A549 (cell line): ENCODE results near the gene SLC26A9. TPM values are rescaled to one million over a fixed set of nuclear protein-coding genes. Genes with fewer than 3 reads are reported as not detected.

Experiments used
- ATAC-seq, 2 experiments: fragments of 200-7000 bp in 1 of 2; fragments of >200 bp in 1 of 2; cut with Nextera tagmentation in 1 of 2; cut with Tn5 transposase in 1 of 2; 3 replicates each; pipeline versions ENCODE4 v1.8.0 to v1.9.1; 2018 to 2020; ENCODE audit warnings: mild to moderate bottlenecking in 1 of 2, moderate library complexity in 1 of 2
- CTCF ChIA-PET: fragments of 300-600 bp; sonication (Branson Sonifier 250); formaldehyde crosslinking; extraction: SDS; loops from one replicate; lab custom pipeline; 2021; ENCODE audit warnings: antibody characterized with exemption, inconsistent platforms; lab: Yijun Ruan, JAX
- POLR2A ChIA-PET: fragments of 350-600 bp; formaldehyde crosslinking; extraction: SDS; loops from one replicate; lab custom pipeline; 2021; ENCODE audit warnings: antibody characterized with exemption, inconsistent platforms; lab: Yijun Ruan, JAX
- DNase-seq, 2 experiments: peaks; one replicate each; pipeline versions ENCODE4 v3.0.0 to v3.0.0-alpha.2; 2011 to 2016; ENCODE audit warnings: low read depth in 1 of 2, low spot score in 1 of 2
- FAIRE-seq: peaks from 2 replicates; lab custom pipeline; 2011; peaks lifted over from hg19 to GRCh38; lab: Jason Lieb, UNC
- H3K27ac ChIP-seq, 2 experiments: fragments of >200 bp; sonication (Bioruptor Twin); formaldehyde crosslinking; 3 replicates each; pipeline ENCODE4 v1.5.1; 2016 to 2017
- H3K4me1 ChIP-seq: fragments of >200 bp; sonication (Bioruptor Twin); formaldehyde crosslinking; 3 replicates; pipeline ENCODE4 v1.6.1; 2016
- H3K4me2 ChIP-seq: fragments of >200 bp; sonication (Bioruptor Twin); formaldehyde crosslinking; 3 replicates; pipeline ENCODE4 v1.6.1; 2016
- H3K4me3 ChIP-seq: fragments of >200 bp; sonication (Bioruptor Twin); formaldehyde crosslinking; 3 replicates; pipeline ENCODE4 v1.5.1; 2016
- H3K9me3 ChIP-seq: fragments of >200 bp; sonication (Bioruptor Twin); formaldehyde crosslinking; 3 replicates; pipeline ENCODE4 v1.6.1; 2016
- BCL3 ChIP-seq: fragments of >200 bp; sonication (Bioruptor Twin); formaldehyde crosslinking; IDR thresholded peaks from 3 replicates; pipeline ENCODE4 v1.6.1; 2016
- CBX8 ChIP-seq: fragments of 200-600 bp; sonication (generic); IDR thresholded peaks from 2 replicates; pipeline ENCODE4 v1.6.1; 2016
- EHMT2 ChIP-seq: fragments of 200-600 bp; sonication (generic); IDR thresholded peaks from 2 replicates; pipeline ENCODE4 v1.6.1; 2016; ENCODE audit warnings: antibody characterized with exemption, low read depth, mild to moderate bottlenecking, moderate library complexity
- ELK1 ChIP-seq: fragments of 150-350 bp; IDR thresholded peaks from 2 replicates; pipeline ENCODE4 v1.6.1; 2014; ENCODE audit warnings: low read depth, mild to moderate bottlenecking, low read length
- ESRRA ChIP-seq: fragments of 150-350 bp; IDR thresholded peaks from 2 replicates; pipeline ENCODE4 v1.6.1; 2014; ENCODE audit warnings: mild to moderate bottlenecking, low read length, borderline replicate concordance
- FOSB ChIP-seq: fragments of 250-450 bp; sonication (Bioruptor Pico); IDR thresholded peaks from 2 replicates; pipeline ENCODE4 v1.5.0; 2020; ENCODE audit warnings: mild to moderate bottlenecking, moderate library complexity
- FOSL2 ChIP-seq, 2 experiments: fragments of 450-650 bp in 1 of 2; fragments of >200 bp in 1 of 2; sonication (Bioruptor Twin) in 1 of 2; formaldehyde crosslinking; IDR thresholded peaks; 2 replicates each; pipeline versions ENCODE4 v1.5.0 to v1.6.1; 2016 to 2020; ENCODE audit warnings: mild to moderate bottlenecking in 1 of 2, moderate library complexity in 1 of 2
- HMGXB4 ChIP-seq: fragments of 250-450 bp; sonication (Bioruptor Pico); IDR thresholded peaks from 2 replicates; pipeline ENCODE4 v1.5.0; 2021; ENCODE audit warnings: mild to moderate bottlenecking, moderate library complexity, borderline replicate concordance
- HOXA7 ChIP-seq: fragments of 250-450 bp; sonication (Bioruptor Pico); IDR thresholded peaks from 2 replicates; pipeline ENCODE4 v1.5.0; 2020; ENCODE audit warnings: mild to moderate bottlenecking, moderate library complexity
- JUN ChIP-seq, 2 experiments: fragments of >200 bp; sonication (Bioruptor Twin); formaldehyde crosslinking; IDR thresholded peaks; 2 replicates in 1 of 2; 3 replicates in 1 of 2; pipeline ENCODE4 v1.6.1; 2016 to 2017
- JUNB ChIP-seq: fragments of >200 bp; sonication (Bioruptor Twin); formaldehyde crosslinking; IDR thresholded peaks from 2 replicates; pipeline ENCODE4 v1.6.1; 2016
- KDM1A ChIP-seq: fragments of 200-600 bp; sonication (generic); IDR thresholded peaks from 2 replicates; pipeline ENCODE4 v1.6.1; 2016; ENCODE audit warnings: low read depth, mild to moderate bottlenecking
- NFE2L2 ChIP-seq: fragments of 150-350 bp; conservative IDR thresholded peaks from 2 replicates; pipeline ENCODE4 v1.6.1; 2014; ENCODE audit warnings: low read length
- POLR2A ChIP-seq: IDR thresholded peaks from 2 replicates; pipeline ENCODE4 v1.6.1; 2012; ENCODE audit warnings: mild to moderate bottlenecking, low read length
- POLR2AphosphoS2 ChIP-seq: conservative IDR thresholded peaks from 2 replicates; pipeline ENCODE4 v1.6.1; 2012; ENCODE audit warnings: low read length, improper control_type of control experiment, inconsistent platforms
- RARB ChIP-seq: fragments of 250-450 bp; sonication (Bioruptor Pico); IDR thresholded peaks from 2 replicates; pipeline ENCODE4 v1.8.0; 2021; ENCODE audit warnings: mild to moderate bottlenecking, moderate library complexity
- REST ChIP-seq: fragments of 200-600 bp; sonication (generic); IDR thresholded peaks from 2 replicates; pipeline ENCODE4 v1.6.1; 2016; ENCODE audit warnings: antibody characterized with exemption, mild to moderate bottlenecking, moderate library complexity
- USF2 ChIP-seq: fragments of 450-650 bp; IDR thresholded peaks from 2 replicates; pipeline ENCODE4 v1.6.1; 2014; ENCODE audit warnings: antibody characterized with exemption
- ZC3H11A ChIP-seq: fragments of 450-650 bp; IDR thresholded peaks from 2 replicates; pipeline ENCODE4 v1.6.1; 2014; ENCODE audit warnings: antibody characterized with exemption, mild to moderate bottlenecking
- ZNF302 ChIP-seq: fragments of 250-450 bp; sonication (Bioruptor Pico); IDR thresholded peaks from 2 replicates; pipeline ENCODE4 v1.9.0; 2021; ENCODE audit warnings: inconsistent platforms, mild to moderate bottlenecking, moderate library complexity
- ZSCAN20 ChIP-seq: fragments of 250-450 bp; sonication (Bioruptor Pico); IDR thresholded peaks from 2 replicates; pipeline ENCODE4 v1.8.0; 2022; ENCODE audit warnings: mild to moderate bottlenecking, moderate library complexity
- WGBS: methylation state at CpG from one replicate; pipeline ENCODE4 v1.1.6; 2017; ENCODE audit errors: missing lambda C conversion rate; 5-methylcytosine and 5-hydroxymethylcytosine counted together
- polyA minus RNA-seq: library from RNA; depleted of rRNA, polyadenylated mRNA; stranded (reverse); fragments of >200 nt; gene quantifications from 2 replicates; pipeline ENCODE4 v1.2.3, GENCODE V29; 2011; rRNA and poly(A)+ RNA removed
- polyA plus RNA-seq, 4 experiments: library from polyadenylated mRNA; depleted of rRNA in 3 of 4; stranded (reverse); fragments of >200 nt; fragmentation: RNase III in 1 of 4; extraction: RNeasy Plus Mini Kit Qiagen cat#74134 plus additional on column Dnase treatment in 1 of 4; gene quantifications; 2 replicates in 3 of 4; 3 replicates in 1 of 4; pipeline ENCODE4 v1.2.3, GENCODE V29; 2011 to 2017

The SLC26A9 gene
- polyA plus RNA-seq (2011; rRNA removed) = 0.98 and 1.1 TPM in 2 replicates
- 0.19 and 0.30 TPM in 2 replicates for polyA plus RNA-seq (2012; cell fraction: cytosol; rRNA removed)
- 0.50 and 0.76 TPM in 2 replicates for polyA plus RNA-seq (2012; cell fraction: nucleus; rRNA removed)
- polyA plus RNA-seq (2017; fragmentation: RNase III; extraction: RNeasy Plus Mini Kit Qiagen cat#74134 plus additional on column Dnase treatment) = 0.14 to 0.18 TPM (median 0.16 TPM) in 3 replicates
- polyA minus RNA-seq = 1.1 and 1.3 TPM in 2 replicates

- no peak for DNase-seq
- CTCF ChIA-PET = interaction anchor here (1.0 to 14.5 kb wide), 6 partner anchors 9 to 152 kb away, joined by 3 to 139 read pairs (median 7); no protein-coding TSS in a partner anchor
- POLR2A ChIA-PET = no interaction called here
Measured at GRCh38 chr1:205943245-205943644, at the start of gene SLC26A9. TSS of gene SLC26A9 (minus strand) at chr1:205943456. CDS start at chr1:205935820, 7,636 bp downstream.

GRCh38 chr1:205992218-205992882 lies 49.1 kb upstream of the SLC26A9 start:
- Histone ChIP-seq H3K4me2 (no peak overlapping the region), H3K27ac (no peak overlapping the region), H3K9me3 (no peaks in the 10 kb centered on the region), H3K4me1 (no peaks in the 10 kb centered on the region), H3K4me3 (no peak overlapping the region)
- DNase-seq = no peak
- WGBS = 71% methylated on average over 14 of the region's 14 CpGs
- ChIA-PET CTCF (interaction anchor here (0.7 to 7.0 kb wide), 8 partner anchors 8 to 468 kb away, joined by 3 to 60 read pairs (median 6); no protein-coding TSS in a partner anchor), POLR2A (no interaction called here)
- no peak for FAIRE-seq
- TF ChIP-seq JUNB = no peak
- no peak for TF ChIP-seq POLR2A
- no peak for TF ChIP-seq BCL3
- no peak for TF ChIP-seq POLR2AphosphoS2
- no peak for TF ChIP-seq ELK1
- no peak for TF ChIP-seq FOSL2 (IDR thresholded peaks at IDR 0.05)
- no peak for TF ChIP-seq FOSL2 (CRISPR knock-in tag; IDR thresholded peaks at IDR 0.05)
- TF ChIP-seq ZSCAN20 (CRISPR knock-in tag) = no peak
- no peak for TF ChIP-seq FOSB (CRISPR knock-in tag)
- no peak for TF ChIP-seq EHMT2
- TF ChIP-seq HOXA7 (CRISPR knock-in tag) = no peak
- TF ChIP-seq NFE2L2 = no peak
- TF ChIP-seq RARB = no peak
- TF ChIP-seq, all 56 proteins: peak for 0
- ATAC-seq = no peak

More at GRCh38 chr1:205943245-205943644, at the start of gene SLC26A9:
- FAIRE-seq (no peak), ATAC-seq (no peak)
- Histone ChIP-seq H3K27ac (peak within 1 kb of the TSS in 1 of 2 experiments; percentile 22; a peak in 2 of 6 replicates), H3K9me3 (no peaks in the 10 kb centered on the region), H3K4me3 (no peak within 1 kb of the TSS), H3K4me2 (no peak within 1 kb of the TSS), H3K4me1 (peaks cover 31% of the 10 kb centered on the region)
- TF ChIP-seq HMGXB4 (no peak), ESRRA (no peak), JUN (IDR thresholded peaks at IDR 0.05) (no peak), ZNF302 (CRISPR knock-in tag) (no peak), USF2 (no peak), REST (no peak), KDM1A (no peak), CBX8 (no peak), POLR2AphosphoS2 (no peak), ZC3H11A (no peak)
- 58% methylated on average over 6 of the region's 7 CpGs for WGBS
